ENCODE measurements around the gene SPACA7. TPM values are rescaled to one million over a fixed set of nuclear protein-coding genes. Genes with fewer than 3 reads are reported as not detected.

SPACA7 gene
- not detected in 2 replicates for total RNA-seq (2014; rRNA removed; shearing (Covaris generic))

DNA sequence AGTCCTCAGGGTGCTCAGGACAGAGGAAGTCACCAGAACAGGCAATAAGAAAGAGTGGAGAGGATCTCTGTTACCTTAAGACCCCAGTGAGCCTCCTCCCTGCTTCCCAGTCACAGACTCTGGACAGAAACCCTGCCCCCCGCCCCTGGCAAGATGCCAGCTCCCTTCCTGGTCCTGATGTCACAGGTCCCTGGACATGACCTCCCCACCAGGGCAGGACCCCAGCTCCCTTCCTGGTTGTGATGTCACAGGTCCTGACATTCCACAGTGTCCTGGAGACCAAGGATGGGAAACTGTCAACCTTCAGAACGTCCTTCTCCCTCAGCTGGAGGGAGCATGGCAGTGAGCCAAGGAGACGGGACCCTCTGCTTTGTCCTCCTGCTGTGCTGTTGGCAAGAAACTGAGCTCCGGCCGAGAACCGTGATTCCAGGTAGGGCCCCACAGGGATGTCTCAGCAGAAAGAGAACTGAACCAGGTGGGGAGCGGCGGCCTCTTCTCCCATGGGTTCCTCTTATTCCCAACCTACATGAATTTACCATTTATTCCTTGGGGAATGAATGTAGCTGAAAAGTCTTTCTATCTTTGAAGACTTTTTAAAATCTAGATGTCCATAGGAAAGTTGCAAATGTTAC is at the start of gene SPACA7:
Gene SPACA7, plus strand, starts transcription at position 306 of the 632 bp plus-strand sequence. Its CDS starts 31 bp downstream, at position 337.
- no peak for DNase-seq (ENCODE audit: low spot score)
- in situ Hi-C loops (cut with HindIII; ENCODE audit: low sequenced_read_pairs) = no loop called here

DNA sequence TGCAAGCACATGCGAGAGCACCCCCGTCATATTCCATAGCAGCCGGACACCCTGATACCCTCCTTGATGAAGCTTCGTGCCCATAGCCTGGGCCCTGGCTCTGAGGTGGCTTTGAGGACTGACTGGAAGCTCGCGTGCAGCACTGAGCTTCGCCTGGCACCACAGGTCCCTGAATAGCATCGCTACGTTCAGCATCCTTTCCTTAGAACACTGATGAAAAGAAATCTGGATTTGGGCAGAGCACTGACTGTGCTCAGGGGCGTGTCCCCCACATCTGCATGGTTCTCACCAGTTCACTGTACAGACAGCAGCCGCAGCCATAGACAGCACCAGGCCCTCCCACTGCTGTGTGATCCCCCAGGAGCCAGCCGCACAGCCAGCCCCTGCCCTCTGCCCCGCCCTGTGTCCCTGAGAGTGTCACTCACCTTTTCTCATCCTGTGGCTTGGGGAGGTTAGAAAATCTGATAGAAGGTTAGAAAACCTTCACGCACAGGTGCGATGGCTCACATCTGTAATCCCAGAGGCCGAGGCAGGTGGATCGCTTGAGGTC is 49.3 kb upstream of the SPACA7 start:
- DNase-seq (ENCODE audit: low spot score) = no peak
- in situ Hi-C loops (cut with HindIII; ENCODE audit: low sequenced_read_pairs) = no loop called here

- DNase-seq (ENCODE audit: low spot score) = no peak
- in situ Hi-C loops (cut with HindIII; ENCODE audit: low sequenced_read_pairs) = no loop called here
These were observed 47.2 kb upstream of the SPACA7 start for GRCh38 chr13:112328936-112329335.

- no peak for DNase-seq (ENCODE audit: low spot score)
- in situ Hi-C loops (cut with HindIII; ENCODE audit: low sequenced_read_pairs) = no loop called here
These were observed 46.8 kb upstream of the SPACA7 start for GRCh38 chr13:112329376-112329775.

DNA sequence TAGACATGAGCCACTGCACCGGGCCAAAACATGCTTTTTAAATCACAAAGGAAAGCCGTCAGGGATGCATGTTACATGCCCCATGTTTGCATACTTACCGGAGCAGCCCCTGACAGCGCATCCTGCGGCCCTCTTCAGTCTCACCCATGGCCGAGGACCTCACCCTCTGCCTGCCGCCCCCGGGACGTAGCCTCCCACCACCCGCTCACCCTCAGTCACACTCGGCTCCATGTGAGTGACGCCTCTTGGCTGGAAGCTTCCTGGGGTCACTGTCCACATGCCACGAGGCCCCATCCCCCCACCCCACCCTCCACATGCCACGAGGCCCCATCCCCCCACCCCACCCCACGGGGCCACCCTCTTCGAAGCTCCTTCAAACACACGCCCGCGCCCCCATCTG is 46.1 kb upstream of the SPACA7 start:
- in situ Hi-C loops (cut with HindIII; ENCODE audit: low sequenced_read_pairs) = no loop called here
- no peak for DNase-seq (ENCODE audit: low spot score)

GRCh38 chr13:112330479-112331381 is 45.4 kb upstream of the SPACA7 start:
- in situ Hi-C loops (cut with HindIII; ENCODE audit: low sequenced_read_pairs) = no loop called here
- DNase-seq (ENCODE audit: low spot score) = no peak

DNA sequence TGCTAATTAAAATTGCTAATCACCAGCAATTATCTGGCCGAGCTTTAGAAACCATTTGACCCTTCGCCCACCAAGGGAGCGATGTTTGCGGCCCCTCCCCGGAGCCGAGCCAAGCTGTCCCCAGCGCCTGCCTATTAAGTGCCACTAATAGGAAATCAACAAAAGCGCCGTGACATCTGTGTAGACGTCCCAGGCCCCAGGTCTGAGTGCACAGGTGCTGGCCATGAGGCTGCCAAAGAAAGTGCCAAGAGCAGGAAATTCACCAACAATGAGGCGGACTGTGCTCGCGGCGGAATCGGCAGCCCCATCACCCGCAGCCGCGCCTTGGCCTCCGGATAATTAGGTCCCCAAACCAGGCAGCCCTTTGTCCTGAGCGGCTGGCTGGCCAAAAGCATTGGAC is 44.5 kb upstream of the SPACA7 start:
- in situ Hi-C loops (cut with HindIII; ENCODE audit: low sequenced_read_pairs) = no loop called here
- no peak for DNase-seq (ENCODE audit: low spot score)

- DNase-seq (ENCODE audit: low spot score) = no peak
- in situ Hi-C loops (cut with HindIII; ENCODE audit: low sequenced_read_pairs) = no loop called here
These were observed 43.4 kb upstream of the SPACA7 start for GRCh38 chr13:112332727-112333126.

GRCh38 chr13:112333756-112334543 is 42.2 kb upstream of the SPACA7 start:
- DNase-seq (ENCODE audit: low spot score) = no peak
- in situ Hi-C loops (cut with HindIII; ENCODE audit: low sequenced_read_pairs) = no loop called here

GRCh38 chr13:112335135-112335534 is 41.0 kb upstream of the SPACA7 start:
- DNase-seq (ENCODE audit: low spot score) = no peak
- in situ Hi-C loops (cut with HindIII; ENCODE audit: low sequenced_read_pairs) = no loop called here

DNA sequence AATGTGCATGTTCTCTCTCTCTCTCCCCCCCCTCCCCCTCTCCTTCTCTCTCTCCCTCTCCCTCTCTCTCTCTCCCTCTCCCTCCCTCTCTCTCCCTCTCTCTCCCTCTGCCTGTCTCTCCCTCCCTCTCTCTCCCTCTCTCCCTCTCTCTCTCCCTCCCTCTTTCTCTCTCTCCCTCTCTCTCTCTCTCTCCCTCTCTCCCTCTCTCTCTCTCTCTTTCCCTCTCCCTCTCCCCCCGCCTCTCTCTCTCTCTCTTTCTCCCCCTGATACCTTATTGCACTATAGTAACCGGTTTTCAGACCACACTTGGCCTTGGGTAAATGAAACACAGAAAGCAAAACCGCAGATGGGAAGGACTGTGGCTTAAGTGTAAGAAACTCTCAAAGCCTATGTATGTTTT is 34.7 kb upstream of the SPACA7 start:
- in situ Hi-C loops (cut with HindIII; ENCODE audit: low sequenced_read_pairs) = no loop called here

DNA sequence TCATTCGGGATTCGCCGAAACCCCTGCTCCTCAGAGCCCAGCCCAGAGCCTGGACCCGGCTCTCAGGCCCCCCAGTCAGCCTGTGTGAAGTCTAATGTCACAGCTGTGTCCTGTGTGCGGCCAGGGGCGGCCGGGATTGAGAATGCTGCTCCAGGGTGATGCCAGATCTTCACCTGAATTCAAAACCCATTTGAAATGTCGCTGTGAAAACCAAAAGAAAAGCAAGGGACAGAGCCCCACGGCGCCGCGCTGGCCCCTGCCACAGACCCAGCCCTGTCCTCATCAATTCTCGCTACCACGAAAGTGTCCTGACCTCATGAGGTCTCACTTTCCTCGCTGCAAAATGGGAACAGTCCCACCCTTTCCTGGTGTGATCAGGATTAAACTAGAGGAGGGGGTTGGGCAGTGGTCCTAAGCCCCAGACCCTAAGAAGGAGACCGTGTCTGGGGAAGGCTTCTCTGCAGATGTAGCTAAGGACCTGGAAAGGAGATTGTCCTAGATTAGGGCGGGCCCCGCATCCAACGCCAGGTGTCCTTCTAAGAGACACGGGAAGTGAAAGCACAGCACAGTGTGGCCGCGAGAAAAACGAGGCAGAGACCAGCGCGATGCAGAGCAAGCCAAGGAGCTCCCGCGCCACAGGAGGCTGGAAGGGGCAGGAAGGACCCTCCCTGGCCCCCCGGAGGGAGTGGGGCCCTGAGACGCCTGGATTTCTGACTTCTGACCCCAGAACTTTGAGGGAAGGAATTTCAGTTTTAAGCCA is 34.0 kb upstream of the SPACA7 start:
- no peak for DNase-seq (ENCODE audit: low spot score)
- in situ Hi-C loops (cut with HindIII; ENCODE audit: low sequenced_read_pairs) = no loop called here

More for the DNA sequence above, 34.7 kb upstream of the SPACA7 start:
- DNase-seq (ENCODE audit: low spot score) = no peak

DNA sequence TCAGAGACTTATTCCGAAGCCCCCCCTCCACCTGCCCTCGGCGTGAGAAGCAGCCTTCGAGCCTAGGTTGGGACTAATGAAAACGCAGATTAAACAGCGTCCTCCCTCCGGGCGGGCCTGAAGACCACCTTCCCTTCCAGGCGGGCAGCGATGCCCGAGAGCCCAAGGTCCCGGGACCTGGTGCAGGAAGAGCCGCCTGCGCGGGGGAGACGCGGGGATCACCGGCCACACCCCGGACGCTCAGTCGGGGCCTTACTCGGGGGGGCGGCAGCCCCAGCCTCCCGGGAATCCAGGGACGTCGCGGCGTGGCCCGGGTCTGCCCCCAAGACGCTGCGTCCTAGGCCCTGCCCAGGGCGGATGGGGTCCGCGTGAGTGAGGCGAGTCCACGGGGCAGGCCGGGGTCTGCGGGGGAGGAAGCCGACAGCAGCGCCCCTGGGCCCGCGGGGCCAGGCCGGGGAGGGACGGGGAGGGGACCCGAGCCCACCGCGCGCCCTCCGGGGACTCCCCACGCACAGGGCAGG is 33.3 kb upstream of the SPACA7 start:
- in situ Hi-C loops (cut with HindIII; ENCODE audit: low sequenced_read_pairs) = no loop called here
- DNase-seq (ENCODE audit: low spot score) = no peak

DNA sequence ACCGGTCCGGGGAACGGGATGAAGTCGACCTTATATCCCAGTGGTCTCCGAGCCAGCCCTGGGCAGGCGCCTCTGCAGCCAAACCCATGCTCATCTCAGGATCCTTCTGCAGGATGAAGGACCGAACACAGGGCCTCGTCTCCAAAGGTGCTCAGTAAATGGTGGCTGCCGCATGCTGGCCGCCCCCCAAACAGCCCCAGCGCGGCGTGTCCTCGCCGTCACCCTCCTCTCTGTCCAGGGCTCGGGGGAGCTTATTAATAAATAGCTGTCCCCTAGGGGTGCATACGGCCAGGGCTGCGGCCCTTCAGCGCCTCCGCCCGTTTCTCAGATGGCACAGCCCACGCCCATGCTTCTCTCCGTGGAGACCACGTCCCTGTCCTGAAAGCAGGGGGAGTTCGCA is 32.6 kb upstream of the SPACA7 start:
- no peak for DNase-seq (ENCODE audit: low spot score)
- in situ Hi-C loops (cut with HindIII; ENCODE audit: low sequenced_read_pairs) = no loop called here

DNA sequence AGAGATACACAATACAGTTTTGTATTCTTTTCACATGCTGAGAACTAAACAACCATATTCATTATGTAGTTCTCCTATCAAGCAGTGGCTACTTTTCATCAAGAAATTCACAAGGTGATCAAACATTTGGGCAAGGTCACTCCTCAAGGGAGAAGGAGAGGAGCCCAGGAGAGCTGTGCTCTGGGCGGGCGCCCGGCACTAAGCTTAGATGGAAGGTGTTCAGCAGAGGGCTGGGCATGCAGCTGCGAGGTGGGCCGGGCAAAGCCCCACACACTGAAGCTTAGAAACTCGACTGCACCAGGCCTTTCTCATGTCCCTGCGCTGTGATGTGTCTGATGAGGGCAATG is 30.4 kb upstream of the SPACA7 start:
- in situ Hi-C loops (cut with HindIII; ENCODE audit: low sequenced_read_pairs) = no loop called here
- DNase-seq (ENCODE audit: low spot score) = no peak

GRCh38 chr13:112346173-112346898 is 29.8 kb upstream of the SPACA7 start:
- in situ Hi-C loops (cut with HindIII; ENCODE audit: low sequenced_read_pairs) = no loop called here
- DNase-seq (ENCODE audit: low spot score) = no peak

GRCh38 chr13:112346899-112347229 is 29.3 kb upstream of the SPACA7 start:
- in situ Hi-C loops (cut with HindIII; ENCODE audit: low sequenced_read_pairs) = no loop called here
- no peak for DNase-seq (ENCODE audit: low spot score)

- in situ Hi-C loops (cut with HindIII; ENCODE audit: low sequenced_read_pairs) = no loop called here
- DNase-seq (ENCODE audit: low spot score) = no peak
These were observed 28.2 kb upstream of the SPACA7 start for GRCh38 chr13:112347986-112348385.
